A549 treated with Mapracorat at 1 μM for 4 hours (cell line): ENCODE measurements around the gene ATP11C. TPM values are rescaled to one million over a fixed set of nuclear protein-coding genes. Genes with fewer than 3 reads are reported as not detected.

Experiments
- total RNA-seq: library from RNA; stranded (reverse); fragments of 200-300 nt; extraction: Qiagen RNA extraction; gene quantifications from 5 replicates; pipeline ENCODE4 v1.2.3, GENCODE V29; 2022

Gene ATP11C
- total RNA-seq = 8.7 to 13.8 TPM (median 10.8 TPM) in 5 replicates

GRCh38 chrX:139932901-139933796 is at the start of gene ATP11C:
ATP11C (minus strand) TSS chrX:139933053; CDS start chrX:139932042, 1,011 bp downstream.

GRCh38 chrX:139965421-139965820 is 32.6 kb upstream of the ATP11C start, which contains the start of gene CXorf66:
CXorf66 (minus strand) TSS chrX:139965521; CDS start chrX:139965496, 25 bp downstream.

GRCh38 chrX:139708067-139708466 is 224.8 kb downstream of the ATP11C start, which contains the start of gene MCF2:
MCF2 (minus strand) TSS chrX:139708167; CDS start chrX:139651744, 56,423 bp downstream.

Other genes starting within 250 kb of the ATP11C start
- 0.05 to 0.07 TPM (median 0.07 TPM) in 3 of 5 replicates, not detected in the others for gene MCF2, start 224.9 kb downstream of the ATP11C start, total RNA-seq
- not detected in 5 replicates for gene CXorf66, start 32.5 kb upstream of the ATP11C start, total RNA-seq